CD4-positive, CD25-positive, alpha-beta regulatory T cell (primary cell): Measurements from ENCODE around the gene OR8B12. TPM values are rescaled to one million over a fixed set of nuclear protein-coding genes. Genes with fewer than 3 reads are reported as not detected.
A peak's percentile ranks its signal among the peaks of the same experiment; 100 is the strongest.

Experiments used
- ATAC-seq, 2 donors: fragments of 150-1000 bp; cut with Tn5 transposase; one replicate each; pipeline ENCODE4 v1.10.0; 2021; ENCODE audit warnings: low read depth in 2 of 2, moderate number of reproducible peaks in 2 of 2, moderate library complexity in 1 of 2
- DNase-seq, 3 donors: peaks; one replicate each; pipeline versions ENCODE4 v3.0.0 to v3.0.0-alpha.2; 2012 to 2022; ENCODE audit warnings: mixed read lengths in 1 of 3
- H3K27ac ChIP-seq: one replicate; pipeline ENCODE4 v1.7.0; 2013; ENCODE audit warnings: mild to moderate bottlenecking, low read length; ENCODE audit not compliant: insufficient read depth, poor library complexity, severe bottlenecking
- H3K27me3 ChIP-seq: one replicate; pipeline ENCODE4 v1.7.0; 2013; ENCODE audit warnings: low read length; ENCODE audit not compliant: control insufficient read depth, insufficient read depth
- H3K36me3 ChIP-seq: one replicate; pipeline ENCODE4 v1.7.0; 2013; ENCODE audit warnings: mild to moderate bottlenecking, low read length, moderate library complexity; ENCODE audit not compliant: control insufficient read depth, insufficient read depth
- H3K4me1 ChIP-seq: 2 replicates; pipeline ENCODE4 v1.7.0; 2013; ENCODE audit warnings: mild to moderate bottlenecking, low read length; ENCODE audit not compliant: insufficient read depth, control insufficient read depth, poor library complexity, severe bottlenecking
- H3K4me3 ChIP-seq: one replicate; pipeline ENCODE4 v1.7.0; 2013; ENCODE audit warnings: low read depth, mild to moderate bottlenecking, low read length, moderate library complexity
- H3K9me3 ChIP-seq, 2 experiments: 1 replicate in 1 of 2; 2 replicates in 1 of 2; pipeline ENCODE4 v1.7.0; 2013; ENCODE audit warnings: low read length in 2 of 2, mild to moderate bottlenecking in 1 of 2, moderate library complexity in 1 of 2; ENCODE audit not compliant: control insufficient read depth in 2 of 2
- H3K27ac Mint-ChIP-seq, 3 donors: one replicate each; pipeline ENCODE4 v1.8.0; 2020 to 2022; ENCODE audit warnings: mild to moderate bottlenecking in 3 of 3, mixed read lengths in 3 of 3, moderate library complexity in 2 of 3
- H3K27me3 Mint-ChIP-seq: one replicate; pipeline ENCODE4 v1.8.0; 2022; ENCODE audit warnings: mild to moderate bottlenecking, mixed read lengths
- H3K36me3 Mint-ChIP-seq: one replicate; pipeline ENCODE4 v1.8.0; 2020; ENCODE audit warnings: mixed read lengths
- H3K4me1 Mint-ChIP-seq, 4 donors: one replicate each; pipeline ENCODE4 v1.8.0; 2020 to 2022; ENCODE audit warnings: mixed read lengths in 4 of 4, mild to moderate bottlenecking in 1 of 4
- H3K4me3 Mint-ChIP-seq, 4 donors: one replicate each; pipeline ENCODE4 v1.8.0; 2020 to 2022; ENCODE audit warnings: mild to moderate bottlenecking in 4 of 4, mixed read lengths in 4 of 4, moderate library complexity in 3 of 4
- H3K9me3 Mint-ChIP-seq, 7 donors: one replicate each; pipeline ENCODE4 v1.8.0; 2020 to 2022; ENCODE audit warnings: mixed read lengths in 7 of 7, mild to moderate bottlenecking in 3 of 7, moderate library complexity in 2 of 7
- polyA plus RNA-seq, 4 donors: library from polyadenylated mRNA; unstranded; fragments of 300-500 nt; fragmentation: Illumina TruSeq; gene quantifications; one replicate each; pipeline ENCODE4 v1.2.3, GENCODE V29; 2021
- total RNA-seq: library from RNA; stranded (reverse); gene quantifications from one replicate; pipeline ENCODE4 v1.2.3, GENCODE V29; 2022

The OR8B12 gene
- total RNA-seq (not detected), polyA plus RNA-seq (not detected)

- no peaks in the 10 kb centered on the region for H3K36me3 Mint-ChIP-seq
- H3K9me3 Mint-ChIP-seq: peaks cover 0 to 2% (median 0%) of the 10 kb centered on the region in 7 donors
- Histone ChIP-seq H3K27ac (no peak within 1 kb of the TSS), H3K36me3 (no peaks in the 10 kb centered on the region), H3K4me3 (no peak within 1 kb of the TSS), H3K4me1 (no peaks in the 10 kb centered on the region), H3K27me3 (no peaks in the 10 kb centered on the region), H3K9me3 (no peaks in the 10 kb centered on the region)
- no peaks in the 10 kb centered on the region for H3K4me1 Mint-ChIP-seq
- peaks cover 15% of the 10 kb centered on the region for H3K27me3 Mint-ChIP-seq
- DNase-seq (no peak), ATAC-seq (no peak)
- H3K4me3 Mint-ChIP-seq: no peak within 1 kb of the TSS
- H3K27ac Mint-ChIP-seq: no peak within 1 kb of the TSS
Measured at GRCh38 chr11:124543554-124543953, at the start of gene OR8B12. TSS of gene OR8B12 (minus strand) at chr11:124543654. CDS start at chr11:124543654, 0 bp downstream.

GRCh38 chr11:124592627-124593026 lies 49.2 kb upstream of the OR8B12 start:
- H3K4me3 ChIP-seq: no peak overlapping the region
- DNase-seq: no peak
- ATAC-seq: no peak

GRCh38 chr11:124591430-124591829 lies 48.0 kb upstream of the OR8B12 start:
- no peak for ATAC-seq
- H3K27ac ChIP-seq: no peak overlapping the region
- Mint-ChIP-seq H3K4me1 (peaks cover 0 to under 1% (median 0%) of the 10 kb centered on the region in 4 donors), H3K9me3 (no peaks in the 10 kb centered on the region), H3K4me3 (no peak overlapping the region), H3K36me3 (no peaks in the 10 kb centered on the region), H3K27ac (no peak overlapping the region), H3K27me3 (peaks cover 28% of the 10 kb centered on the region)
- no peaks in the 10 kb centered on the region for H3K9me3 ChIP-seq
- no peak overlapping the region for H3K4me3 ChIP-seq
- no peak for DNase-seq
- H3K36me3 ChIP-seq: no peaks in the 10 kb centered on the region
- H3K4me1 ChIP-seq: no peaks in the 10 kb centered on the region
- H3K27me3 ChIP-seq: peaks cover 2% of the 10 kb centered on the region

More at GRCh38 chr11:124592627-124593026, 49.2 kb upstream of the OR8B12 start:
- H3K36me3 ChIP-seq: no peaks in the 10 kb centered on the region
- no peak overlapping the region for H3K27ac ChIP-seq
- H3K9me3 ChIP-seq: no peaks in the 10 kb centered on the region
- H3K9me3 Mint-ChIP-seq: no peaks in the 10 kb centered on the region
- no peaks in the 10 kb centered on the region for H3K4me1 ChIP-seq
- H3K27ac Mint-ChIP-seq: no peak overlapping the region
- no peaks in the 10 kb centered on the region for H3K36me3 Mint-ChIP-seq
- no peak overlapping the region for H3K4me3 Mint-ChIP-seq
- no peaks in the 10 kb centered on the region for H3K4me1 Mint-ChIP-seq
- H3K27me3 ChIP-seq: peaks cover 2% of the 10 kb centered on the region
- H3K27me3 Mint-ChIP-seq: peaks cover 35% of the 10 kb centered on the region

DNA sequence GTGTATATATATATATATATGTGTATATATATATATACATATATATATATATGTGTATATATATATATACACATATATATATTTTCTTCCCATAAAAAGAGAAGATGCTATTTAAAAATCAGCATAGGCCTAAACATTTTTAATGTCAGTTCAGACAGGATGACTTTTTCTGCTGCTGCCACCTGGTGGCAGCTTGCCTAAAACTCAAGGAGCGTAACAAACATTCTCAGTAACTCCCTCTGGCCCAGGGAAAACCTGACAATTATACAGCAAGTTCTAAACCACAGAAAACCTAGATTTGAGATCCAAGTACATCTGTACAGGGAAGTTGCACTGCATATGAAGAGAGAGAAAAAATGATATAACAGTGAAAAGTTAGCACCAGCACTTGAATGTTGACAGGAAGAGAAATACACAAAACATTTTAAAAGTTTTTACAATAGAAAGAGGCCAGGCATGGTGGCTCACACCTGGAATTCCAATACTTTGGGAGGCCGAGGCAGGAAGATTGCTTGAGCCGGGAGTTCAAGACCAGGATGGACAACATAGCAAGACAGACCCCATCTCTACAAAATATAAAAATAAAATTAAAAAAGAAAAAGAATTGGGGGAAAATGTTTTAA lies 42.9 kb upstream of the OR8B12 start:
- Mint-ChIP-seq H3K27me3 (peaks cover 6% of the 10 kb centered on the region), H3K36me3 (no peaks in the 10 kb centered on the region), H3K27ac (no peak overlapping the region), H3K4me1 (peaks cover 0 to 4% (median 0%) of the 10 kb centered on the region in 4 donors), H3K4me3 (no peak overlapping the region), H3K9me3 (peaks cover 0 to 1% (median 0%) of the 10 kb centered on the region in 7 donors)
- peak in 1 of 2 donors; percentile 52 for ATAC-seq
- H3K27ac ChIP-seq: no peak overlapping the region
- no peak overlapping the region for H3K4me3 ChIP-seq
- no peaks in the 10 kb centered on the region for H3K4me1 ChIP-seq
- no peaks in the 10 kb centered on the region for H3K36me3 ChIP-seq
- H3K27me3 ChIP-seq: peaks cover 8% of the 10 kb centered on the region
- peak; percentile 2 to 51 (median 22) for DNase-seq
- H3K9me3 ChIP-seq: no peaks in the 10 kb centered on the region

DNA sequence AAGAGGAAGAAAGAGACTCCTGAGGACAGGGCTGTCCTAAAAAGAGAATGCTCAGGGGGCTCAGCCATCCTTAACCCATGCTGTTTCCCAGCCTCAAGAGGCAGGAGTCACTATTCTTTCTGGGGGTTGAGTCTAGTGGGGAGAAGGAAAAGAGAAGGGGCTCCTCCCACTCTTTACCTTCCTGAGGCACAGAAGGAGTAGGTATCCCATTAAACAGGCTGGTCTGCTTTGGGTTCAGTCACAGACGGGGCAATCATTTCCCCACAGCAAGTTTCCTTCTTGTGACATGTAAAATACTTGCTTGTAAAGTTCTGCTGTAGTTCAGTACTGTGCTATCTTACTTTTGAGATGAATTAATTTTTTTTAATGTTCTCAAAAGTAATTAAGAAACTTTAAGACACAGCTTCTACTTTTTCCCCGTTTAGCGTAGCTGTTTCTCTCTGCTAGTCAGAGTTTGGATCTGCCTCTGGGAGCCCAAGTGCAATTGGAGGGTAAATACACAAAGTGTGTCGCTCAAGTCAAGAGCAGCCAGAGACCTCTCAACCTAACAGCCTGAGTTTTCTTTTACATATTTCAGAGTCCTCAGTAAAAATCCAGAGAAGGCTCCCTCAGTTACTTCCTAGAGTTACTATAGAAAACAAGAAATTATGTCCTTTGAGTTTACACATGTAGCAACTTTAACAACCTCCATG lies 41.4 kb upstream of the OR8B12 start:
- peaks cover 0 to 1% (median 0%) of the 10 kb centered on the region in 7 donors for H3K9me3 Mint-ChIP-seq
- no peak overlapping the region for H3K4me3 Mint-ChIP-seq
- no peaks in the 10 kb centered on the region for H3K4me1 ChIP-seq
- DNase-seq (no peak), ATAC-seq (no peak)
- H3K4me1 Mint-ChIP-seq: peaks cover 0 to 4% (median 0%) of the 10 kb centered on the region in 4 donors
- H3K27me3 ChIP-seq: peaks cover 6% of the 10 kb centered on the region
- peaks cover 6% of the 10 kb centered on the region for H3K27me3 Mint-ChIP-seq
- no peak overlapping the region for H3K27ac ChIP-seq
- H3K36me3 ChIP-seq: no peaks in the 10 kb centered on the region
- H3K36me3 Mint-ChIP-seq: no peaks in the 10 kb centered on the region
- H3K4me3 ChIP-seq: no peak overlapping the region
- no peak overlapping the region for H3K27ac Mint-ChIP-seq
- no peaks in the 10 kb centered on the region for H3K9me3 ChIP-seq

DNA sequence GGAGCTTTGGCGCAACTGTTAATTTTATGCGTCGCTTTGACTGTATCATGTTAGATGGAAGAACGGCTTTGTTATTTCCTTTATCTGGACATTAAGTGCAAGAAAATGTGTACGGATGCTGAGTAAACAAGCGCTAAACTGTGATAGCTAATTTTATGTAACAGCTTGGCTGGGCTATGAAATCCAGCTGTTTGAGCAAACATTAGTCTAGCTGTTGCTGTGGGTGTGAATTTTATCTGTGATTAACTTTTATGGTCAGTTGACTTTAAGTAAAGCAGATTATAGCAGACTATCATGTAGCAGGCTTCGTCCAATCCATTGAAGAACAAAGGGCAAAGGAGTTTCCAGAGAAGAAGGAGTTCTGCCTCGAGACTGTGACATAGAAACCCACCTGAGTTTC lies 40.3 kb upstream of the OR8B12 start:
- no peaks in the 10 kb centered on the region for H3K36me3 ChIP-seq
- Mint-ChIP-seq H3K27me3 (peaks cover 6% of the 10 kb centered on the region), H3K36me3 (no peaks in the 10 kb centered on the region), H3K27ac (no peak overlapping the region), H3K4me3 (no peak overlapping the region), H3K4me1 (peaks cover 0 to 4% (median 0%) of the 10 kb centered on the region in 4 donors), H3K9me3 (peaks cover 0 to 1% (median 0%) of the 10 kb centered on the region in 7 donors)
- no peak overlapping the region for H3K4me3 ChIP-seq
- peaks cover 6% of the 10 kb centered on the region for H3K27me3 ChIP-seq
- no peaks in the 10 kb centered on the region for H3K9me3 ChIP-seq
- DNase-seq: no peak
- no peaks in the 10 kb centered on the region for H3K4me1 ChIP-seq
- no peak overlapping the region for H3K27ac ChIP-seq
- ATAC-seq: no peak

GRCh38 chr11:124582565-124582964 lies 39.1 kb upstream of the OR8B12 start:
- no peak overlapping the region for H3K4me3 ChIP-seq
- peaks cover 6% of the 10 kb centered on the region for H3K27me3 ChIP-seq
- no peak overlapping the region for H3K27ac Mint-ChIP-seq
- no peaks in the 10 kb centered on the region for H3K9me3 ChIP-seq
- H3K36me3 ChIP-seq: no peaks in the 10 kb centered on the region
- H3K27me3 Mint-ChIP-seq: peaks cover under 1% of the 10 kb centered on the region
- no peak overlapping the region for H3K4me3 Mint-ChIP-seq
- no peaks in the 10 kb centered on the region for H3K36me3 Mint-ChIP-seq
- peaks cover 0 to 4% (median 0%) of the 10 kb centered on the region in 4 donors for H3K4me1 Mint-ChIP-seq
- no peaks in the 10 kb centered on the region for H3K4me1 ChIP-seq
- peaks cover 0 to 1% (median 0%) of the 10 kb centered on the region in 7 donors for H3K9me3 Mint-ChIP-seq
- H3K27ac ChIP-seq: no peak overlapping the region
- no peak for ATAC-seq
- no peak for DNase-seq
